Measurements from ENCODE around the gene RFLNA.
"Not testable (repeated sequence)": the region's sequence is repeated elsewhere in the genome, so short reads cannot be mapped to it uniquely, and the experiment has no call there.

The RFLNA gene

DNA sequence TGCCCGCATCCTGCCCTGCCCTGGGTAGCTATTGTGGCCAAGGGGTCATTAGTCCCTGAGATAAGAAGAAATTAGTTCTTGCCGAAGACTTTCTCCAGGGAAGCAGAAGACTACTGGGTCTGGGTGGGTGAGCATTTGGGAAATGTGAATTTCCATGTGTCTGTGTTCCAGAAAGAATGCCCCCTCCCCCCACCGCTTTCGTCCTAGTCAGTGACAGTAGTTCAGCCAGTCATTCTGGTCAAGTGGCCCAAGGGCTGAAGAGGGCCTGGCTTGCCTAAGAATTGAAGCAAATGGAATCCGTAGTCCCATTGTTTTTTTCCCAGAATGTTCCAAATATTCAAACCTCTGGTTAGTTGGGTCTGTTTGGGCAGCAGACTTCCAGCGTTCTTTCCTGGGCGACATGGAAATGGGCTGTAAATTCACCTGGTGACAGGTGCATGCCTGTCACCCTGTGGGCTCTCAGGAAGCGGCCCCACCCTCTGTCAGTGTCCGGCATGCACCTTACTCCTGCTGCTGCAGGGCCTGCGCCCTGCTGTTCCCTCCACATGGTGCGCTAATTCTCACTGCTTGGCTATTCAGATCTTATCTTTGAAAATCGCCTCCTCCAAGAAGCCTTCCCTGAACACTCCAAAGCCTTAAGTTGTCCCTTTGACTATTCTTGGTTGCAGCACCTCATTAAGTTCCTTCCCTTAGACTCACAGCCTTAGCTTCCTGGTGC lies 1.4 kb upstream of the RFLNA start:
- Mint-ChIP-seq H3K27me3 (ENCODE audit: low read depth) (peaks cover 40% of the 10 kb centered on the region), H3K9me3 (no peaks in the 10 kb centered on the region), H3K27ac (no peak overlapping the region), H3K4me3 (no peak overlapping the region), H3K4me1 (ENCODE audit: low read depth) (no peaks in the 10 kb centered on the region), H3K36me3 (ENCODE audit: low read depth) (no peaks in the 10 kb centered on the region)

DNA sequence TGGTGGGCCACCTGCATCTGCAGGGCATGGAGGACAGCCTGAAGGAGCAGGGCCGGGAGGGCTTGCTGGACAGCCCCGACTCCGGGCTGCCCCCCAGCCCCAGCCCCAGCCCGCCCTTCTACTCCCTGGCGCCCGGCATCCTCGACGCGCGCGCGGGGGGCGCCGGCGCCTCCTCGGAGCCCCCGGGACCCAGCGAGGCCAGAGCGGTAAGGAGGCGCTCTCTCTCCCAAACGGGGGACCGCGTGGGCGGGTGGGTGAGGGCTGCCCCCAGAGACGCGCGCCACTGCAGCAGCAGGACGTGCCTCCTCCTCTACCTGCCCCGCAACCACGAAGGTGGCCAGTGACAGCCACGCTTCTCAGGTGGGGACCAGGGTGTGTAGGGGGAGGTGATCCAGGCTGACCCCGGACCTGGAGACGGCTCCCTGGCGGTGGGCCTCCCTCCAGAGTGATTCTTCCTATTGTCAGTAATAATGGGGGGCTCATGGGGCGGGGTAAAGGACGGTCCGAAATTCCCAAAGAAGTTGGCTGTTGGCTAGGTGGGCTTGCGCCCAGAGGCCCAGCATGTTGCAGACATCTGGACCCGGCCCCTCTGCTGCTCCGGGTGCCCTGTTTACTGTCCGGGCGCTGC lies 652 bp downstream of the RFLNA start:
- Mint-ChIP-seq H3K9me3 (no peaks in the 10 kb centered on the region), H3K27ac (no peak overlapping the region), H3K36me3 (ENCODE audit: low read depth) (no peaks in the 10 kb centered on the region), H3K27me3 (ENCODE audit: low read depth) (peaks cover 40% of the 10 kb centered on the region), H3K4me1 (ENCODE audit: low read depth) (no peaks in the 10 kb centered on the region), H3K4me3 (no peak overlapping the region)

DNA sequence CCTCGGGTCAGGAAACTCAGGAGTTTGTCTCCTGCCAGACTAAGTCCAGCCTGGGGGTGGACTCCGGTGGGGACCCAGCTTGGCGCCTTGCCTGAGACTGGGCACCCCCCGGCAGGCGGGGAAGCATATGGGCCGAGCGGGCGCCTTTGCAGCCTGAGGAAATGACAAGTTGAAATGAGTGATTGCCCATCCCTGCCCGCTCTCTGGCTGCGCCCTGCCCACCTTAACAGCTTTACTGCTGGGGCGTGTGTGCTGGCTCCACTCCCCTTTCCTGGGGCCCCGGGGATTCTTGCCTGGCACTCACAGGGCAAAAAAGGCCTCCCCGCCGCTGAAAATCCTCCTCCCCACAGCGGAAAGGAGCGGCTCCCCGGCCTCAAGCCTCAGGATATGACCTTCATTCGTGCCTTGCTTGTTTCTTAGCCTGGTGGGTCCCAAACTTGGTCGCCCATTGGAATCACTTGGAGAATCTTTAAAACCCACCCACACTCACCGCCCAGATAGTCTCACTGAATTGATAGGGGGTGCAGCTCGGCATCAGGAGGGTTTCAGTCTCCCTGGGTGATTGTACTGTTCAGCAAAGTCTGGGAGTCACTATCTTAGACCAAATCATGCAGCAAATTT lies 1.5 kb downstream of the RFLNA start:
- Mint-ChIP-seq H3K9me3 (no peaks in the 10 kb centered on the region), H3K4me3 (no peak overlapping the region), H3K4me1 (ENCODE audit: low read depth) (no peaks in the 10 kb centered on the region), H3K27ac (no peak overlapping the region), H3K36me3 (ENCODE audit: low read depth) (no peaks in the 10 kb centered on the region), H3K27me3 (ENCODE audit: low read depth) (peaks cover 40% of the 10 kb centered on the region)

DNA sequence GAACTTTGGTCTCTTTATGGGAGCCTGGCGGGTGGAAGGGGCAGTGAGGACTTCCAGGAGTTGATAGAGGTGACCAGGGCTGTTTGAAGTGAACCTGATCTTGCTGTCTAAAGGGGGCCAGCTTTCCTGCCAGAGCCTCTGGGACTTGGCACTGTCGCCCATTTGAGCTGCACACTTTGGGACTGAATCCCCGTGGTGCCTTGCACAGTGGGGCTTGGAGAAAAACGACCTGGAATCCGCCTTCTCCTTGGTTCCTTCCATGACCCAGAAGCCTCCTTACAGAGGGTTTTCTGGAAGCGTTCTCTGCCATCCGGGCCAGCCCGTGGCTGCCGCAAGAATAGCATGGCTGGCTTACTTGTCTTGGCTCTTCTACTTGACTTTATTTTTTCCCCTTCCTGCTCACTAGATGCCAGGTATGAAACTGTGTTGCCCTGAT lies 2.0 kb downstream of the RFLNA start:
- H3K4me1 Mint-ChIP-seq (ENCODE audit: low read depth): no peaks in the 10 kb centered on the region
- peaks cover 39% of the 10 kb centered on the region for H3K27me3 Mint-ChIP-seq (ENCODE audit: low read depth)
- no peak overlapping the region for H3K4me3 Mint-ChIP-seq
- H3K9me3 Mint-ChIP-seq: no peaks in the 10 kb centered on the region
- no peak overlapping the region for H3K27ac Mint-ChIP-seq
- no peaks in the 10 kb centered on the region for H3K36me3 Mint-ChIP-seq (ENCODE audit: low read depth)

DNA sequence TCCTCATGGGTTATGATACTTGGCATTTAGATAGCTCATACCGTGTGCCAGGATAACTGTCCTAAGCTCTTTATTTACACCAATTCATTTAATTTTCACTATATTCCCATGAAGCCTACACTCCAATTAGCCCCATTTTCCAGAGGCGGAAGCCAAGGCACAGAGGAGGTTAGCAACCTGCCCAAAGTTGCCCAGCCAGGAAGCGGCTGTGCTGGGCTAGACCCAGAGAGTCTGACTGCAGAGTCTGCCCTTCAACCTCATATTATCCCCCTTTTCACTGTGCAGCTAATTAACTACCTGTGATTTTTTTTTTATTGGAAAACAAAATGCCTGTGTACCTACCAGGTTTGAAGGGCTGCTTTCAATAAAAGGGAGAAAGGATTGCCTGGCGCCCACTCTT lies 2.5 kb downstream of the RFLNA start:
- no peak overlapping the region for H3K27ac Mint-ChIP-seq
- no peaks in the 10 kb centered on the region for H3K9me3 Mint-ChIP-seq
- H3K27me3 Mint-ChIP-seq (ENCODE audit: low read depth): peaks cover 34% of the 10 kb centered on the region
- no peak overlapping the region for H3K4me3 Mint-ChIP-seq
- no peaks in the 10 kb centered on the region for H3K36me3 Mint-ChIP-seq (ENCODE audit: low read depth)
- no peaks in the 10 kb centered on the region for H3K4me1 Mint-ChIP-seq (ENCODE audit: low read depth)

- Mint-ChIP-seq H3K27me3 (ENCODE audit: low read depth) (peaks cover 32% of the 10 kb centered on the region), H3K27ac (no peak overlapping the region), H3K4me1 (ENCODE audit: low read depth) (no peaks in the 10 kb centered on the region), H3K9me3 (no peaks in the 10 kb centered on the region), H3K4me3 (no peak overlapping the region), H3K36me3 (ENCODE audit: low read depth) (no peaks in the 10 kb centered on the region)
These were observed 3.0 kb downstream of the RFLNA start for GRCh38 chr12:124297856-124298255.

- no peaks in the 10 kb centered on the region for H3K9me3 Mint-ChIP-seq
- H3K4me3 Mint-ChIP-seq: no peak overlapping the region
- no peaks in the 10 kb centered on the region for H3K4me1 Mint-ChIP-seq (ENCODE audit: low read depth)
- H3K36me3 Mint-ChIP-seq (ENCODE audit: low read depth): no peaks in the 10 kb centered on the region
- H3K27me3 Mint-ChIP-seq (ENCODE audit: low read depth): peaks cover 29% of the 10 kb centered on the region
- no peak overlapping the region for H3K27ac Mint-ChIP-seq
These were observed 4.0 kb downstream of the RFLNA start for GRCh38 chr12:124298685-124299410.

GRCh38 chr12:124299628-124300388 lies 4.9 kb downstream of the RFLNA start:
- H3K4me3 Mint-ChIP-seq: no peak overlapping the region
- no peak overlapping the region for H3K27ac Mint-ChIP-seq
- no peaks in the 10 kb centered on the region for H3K36me3 Mint-ChIP-seq (ENCODE audit: low read depth)
- H3K9me3 Mint-ChIP-seq: no peaks in the 10 kb centered on the region
- H3K4me1 Mint-ChIP-seq (ENCODE audit: low read depth): no peaks in the 10 kb centered on the region
- peaks cover 20% of the 10 kb centered on the region for H3K27me3 Mint-ChIP-seq (ENCODE audit: low read depth)

DNA sequence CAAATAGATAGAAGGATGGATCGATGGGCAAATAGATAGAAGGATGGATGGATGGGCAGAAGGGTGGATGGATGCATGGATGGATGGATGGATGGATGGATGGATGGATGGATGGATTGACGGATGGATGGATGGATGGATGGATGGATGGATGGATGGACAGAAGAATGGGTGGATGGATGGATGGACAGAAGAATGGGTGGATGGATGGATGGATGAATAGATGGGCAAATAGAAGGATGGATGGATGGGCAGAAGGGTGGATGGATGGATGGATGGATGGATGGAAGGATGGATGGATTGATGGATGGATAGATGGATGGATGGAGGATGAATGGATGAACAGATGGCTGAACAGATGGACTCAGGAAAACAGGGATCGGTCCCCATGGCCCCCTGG lies 5.8 kb downstream of the RFLNA start:
- H3K27me3 Mint-ChIP-seq (ENCODE audit: low read depth): peaks cover 19% of the 10 kb centered on the region
- H3K4me3 Mint-ChIP-seq; H3K36me3 Mint-ChIP-seq (ENCODE audit: low read depth); H3K27ac Mint-ChIP-seq; H3K9me3 Mint-ChIP-seq; H3K4me1 Mint-ChIP-seq (ENCODE audit: low read depth): not testable (repeated sequence)

GRCh38 chr12:124301084-124301654 lies 6.3 kb downstream of the RFLNA start:
- Mint-ChIP-seq H3K4me3 (no peak overlapping the region), H3K9me3 (no peaks in the 10 kb centered on the region), H3K27ac (no peak overlapping the region), H3K36me3 (ENCODE audit: low read depth) (no peaks in the 10 kb centered on the region), H3K4me1 (ENCODE audit: low read depth) (no peaks in the 10 kb centered on the region), H3K27me3 (ENCODE audit: low read depth) (peaks cover 14% of the 10 kb centered on the region)

DNA sequence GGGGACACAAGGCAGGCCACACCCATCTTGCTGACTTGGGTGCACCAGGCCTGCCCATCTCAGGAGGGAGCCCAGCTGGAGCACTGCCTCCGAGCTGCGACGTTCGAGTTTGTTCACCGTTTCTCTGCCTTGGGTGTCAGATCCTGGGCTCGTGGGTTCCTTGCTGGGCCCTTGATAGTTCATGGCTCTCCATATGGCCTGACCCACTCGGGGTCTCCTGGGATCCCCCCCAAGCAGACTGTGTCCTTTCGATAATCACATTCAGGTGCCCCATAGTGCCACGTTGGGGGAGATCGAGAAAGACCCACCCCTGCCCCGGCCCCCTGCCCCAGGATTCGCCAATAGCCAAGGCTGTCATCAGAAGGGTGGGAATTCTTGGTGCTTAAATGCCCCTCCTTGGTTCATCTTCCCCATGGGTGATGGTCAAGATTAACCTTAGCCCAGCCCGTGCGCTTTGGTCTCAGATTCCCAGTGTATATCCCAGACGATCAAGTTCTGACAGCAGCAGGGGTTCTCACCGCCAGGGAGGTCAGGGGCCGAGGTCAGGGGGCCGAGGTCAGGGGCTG lies 7.4 kb downstream of the RFLNA start:
- Mint-ChIP-seq H3K27ac (no peak overlapping the region), H3K27me3 (ENCODE audit: low read depth) (peaks cover 2% of the 10 kb centered on the region), H3K4me3 (no peak overlapping the region), H3K9me3 (no peaks in the 10 kb centered on the region), H3K4me1 (ENCODE audit: low read depth) (no peaks in the 10 kb centered on the region), H3K36me3 (ENCODE audit: low read depth) (no peaks in the 10 kb centered on the region)

DNA sequence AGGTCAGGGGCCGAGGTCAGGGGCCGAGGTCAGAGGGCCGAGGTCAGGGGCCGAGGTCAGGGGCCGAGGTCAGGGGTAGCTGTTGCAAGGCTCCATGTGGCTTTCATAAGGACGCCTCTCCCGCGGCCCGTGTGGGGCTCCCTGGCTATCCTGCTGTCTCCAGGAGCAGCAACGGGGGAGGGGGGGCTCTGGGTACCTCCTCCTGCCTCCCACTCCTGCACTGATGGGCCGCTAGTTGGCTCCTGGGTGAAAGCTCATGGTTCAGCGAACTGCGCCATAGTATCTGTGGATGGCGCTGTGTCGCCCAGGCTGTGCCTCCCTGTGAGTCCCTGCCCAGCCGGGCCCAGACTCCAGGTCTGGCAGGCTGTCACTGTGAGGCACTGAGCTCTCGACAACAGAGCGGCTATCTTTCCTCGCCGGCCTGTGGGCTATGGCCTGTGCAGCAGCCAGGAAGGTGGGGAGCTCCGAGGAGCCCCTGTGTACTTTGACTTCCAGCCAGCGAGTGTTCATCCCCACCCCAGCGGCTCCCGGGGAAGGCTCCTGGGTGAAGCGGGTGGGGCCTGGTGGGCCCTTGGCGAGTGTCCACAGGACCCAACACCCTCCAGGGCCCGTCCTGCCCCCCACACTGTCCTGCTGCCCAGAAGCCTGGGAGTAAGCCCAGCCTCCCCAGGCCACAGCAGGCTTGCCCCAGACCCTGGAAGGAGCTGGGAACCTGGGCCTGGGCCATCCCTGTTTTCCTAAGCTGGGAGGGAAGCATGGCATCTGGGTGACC lies 8.1 kb downstream of the RFLNA start:
- H3K36me3 Mint-ChIP-seq (ENCODE audit: low read depth): no peaks in the 10 kb centered on the region
- H3K4me3 Mint-ChIP-seq: no peak overlapping the region
- no peak overlapping the region for H3K27ac Mint-ChIP-seq
- no peaks in the 10 kb centered on the region for H3K9me3 Mint-ChIP-seq
- H3K4me1 Mint-ChIP-seq (ENCODE audit: low read depth): no peaks in the 10 kb centered on the region
- H3K27me3 Mint-ChIP-seq (ENCODE audit: low read depth): no peaks in the 10 kb centered on the region

DNA sequence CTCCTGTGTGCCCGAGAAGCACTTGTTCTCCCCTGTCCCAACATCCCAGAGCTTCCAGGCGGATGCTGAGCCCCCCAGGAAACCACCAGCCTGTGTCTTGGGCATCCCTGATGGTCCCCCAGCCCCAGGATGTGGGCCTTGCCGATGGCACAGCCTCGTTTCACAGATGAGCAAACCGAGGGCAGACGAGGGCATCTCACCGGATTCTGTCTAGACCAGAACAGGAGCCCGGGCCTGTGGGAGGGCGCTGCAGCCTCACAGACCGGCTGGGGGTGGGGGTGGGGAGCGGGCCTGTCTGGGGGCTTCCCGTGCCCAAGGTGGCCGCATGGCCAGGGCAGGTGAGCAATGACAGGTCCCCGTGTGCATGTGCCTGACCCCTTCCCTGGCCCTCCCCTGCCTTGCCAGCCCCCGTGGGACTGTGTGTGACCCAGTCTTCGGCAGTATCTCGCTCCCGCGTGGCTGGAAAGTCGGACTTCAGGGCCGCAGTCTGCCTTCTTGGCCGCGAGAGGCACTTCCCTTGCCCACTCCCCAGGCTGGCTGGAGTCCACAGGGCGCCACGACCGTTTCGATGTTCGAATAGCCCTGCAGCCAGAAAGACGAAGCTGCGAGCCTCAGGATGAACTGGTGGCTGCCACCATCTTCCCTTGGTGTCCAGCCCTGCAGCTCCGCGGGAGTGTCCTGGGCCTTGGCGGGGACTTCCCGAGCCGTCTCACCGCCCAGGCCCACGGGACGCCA lies 8.9 kb downstream of the RFLNA start:
- Mint-ChIP-seq H3K27ac (no peak overlapping the region), H3K27me3 (ENCODE audit: low read depth) (no peaks in the 10 kb centered on the region), H3K36me3 (ENCODE audit: low read depth) (no peaks in the 10 kb centered on the region), H3K4me1 (ENCODE audit: low read depth) (no peaks in the 10 kb centered on the region), H3K4me3 (no peak overlapping the region), H3K9me3 (no peaks in the 10 kb centered on the region)
